Eye (tissue), 1 donor: ENCODE data around the gene KIF21A.
"Not testable (repeated sequence)": the region's sequence is repeated elsewhere in the genome, so short reads cannot be mapped to it uniquely, and the experiment has no call there.

ENCODE experiments used
- DNase-seq: peaks from one replicate; pipeline ENCODE4 v3.0.0-alpha.2; 2015

The KIF21A gene

DNA sequence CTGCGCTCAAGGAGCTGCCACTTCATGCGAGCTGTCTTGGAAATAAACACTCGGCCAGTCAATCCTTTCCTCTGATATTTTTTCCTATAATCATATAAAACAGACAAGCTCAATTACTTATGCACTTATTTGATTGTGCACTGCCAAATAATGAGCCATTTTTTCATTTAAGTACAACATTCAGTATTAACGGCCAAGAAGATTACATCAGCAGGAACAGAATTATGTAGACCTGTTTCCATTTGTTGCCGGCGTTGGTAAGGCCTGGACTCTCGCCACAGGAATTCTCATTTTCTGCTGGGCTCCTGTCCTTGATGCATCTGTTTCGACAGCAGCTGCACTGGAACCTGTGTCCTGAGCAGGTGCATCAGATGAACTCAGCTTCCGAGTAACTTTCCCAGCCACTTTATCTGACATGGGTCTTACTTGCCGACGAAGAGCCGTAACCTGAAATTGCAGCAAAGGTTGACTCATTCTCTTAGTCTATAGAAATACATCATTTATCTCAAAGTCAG is 110.2 kb downstream of the KIF21A start:
- DNase-seq = no peak

DNA sequence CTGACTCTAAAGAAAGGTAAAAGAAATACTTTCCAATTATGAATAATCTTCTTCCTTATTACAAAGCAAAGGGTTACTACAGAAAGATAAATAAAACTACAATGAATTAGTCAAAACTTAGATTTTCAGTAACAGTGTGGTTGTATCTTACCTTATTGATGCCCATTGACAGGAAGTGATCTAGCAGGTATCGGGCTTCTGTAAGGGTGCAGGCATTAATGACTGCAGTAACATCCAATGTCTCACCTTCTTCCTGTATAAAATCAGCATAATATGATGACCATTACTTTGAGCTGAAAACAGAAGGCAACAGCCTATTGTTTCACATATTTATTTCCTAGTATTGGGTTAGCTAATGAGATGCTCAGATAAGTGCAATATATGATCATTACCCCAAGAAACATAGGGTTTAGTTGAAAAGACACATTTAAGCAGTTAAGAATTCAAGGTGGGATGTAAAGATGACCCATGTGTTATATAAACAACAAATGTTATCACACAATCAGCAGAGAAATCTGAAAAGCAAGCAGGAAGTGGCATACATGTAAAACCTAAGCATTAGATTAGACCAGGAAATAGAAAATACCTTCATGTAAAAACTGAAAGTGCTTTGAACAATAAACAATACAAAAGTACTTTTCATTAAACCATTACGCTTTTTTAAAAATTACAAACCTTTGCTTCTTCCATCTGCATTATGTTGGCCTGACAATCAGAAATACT is 111.2 kb downstream of the KIF21A start:
- no peak for DNase-seq

DNA sequence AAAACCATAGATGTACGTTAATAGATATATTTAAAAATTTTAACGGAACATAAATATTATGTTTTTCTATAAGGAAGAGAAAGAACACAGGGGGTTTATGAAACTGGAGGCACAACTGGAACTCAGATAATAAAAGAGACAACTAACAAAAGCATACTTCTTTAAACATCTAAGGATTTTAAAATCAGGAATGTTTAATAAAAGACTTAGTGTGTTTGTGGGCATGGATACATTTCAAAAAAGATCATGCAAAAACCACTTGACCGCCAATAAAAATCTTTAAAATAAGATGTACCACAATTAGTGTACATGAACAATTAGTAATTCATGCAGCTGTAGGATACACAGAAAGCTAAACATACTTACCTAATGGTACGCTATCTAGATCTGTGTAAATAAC is 113.0 kb downstream of the KIF21A start:
- no peak for DNase-seq

DNA sequence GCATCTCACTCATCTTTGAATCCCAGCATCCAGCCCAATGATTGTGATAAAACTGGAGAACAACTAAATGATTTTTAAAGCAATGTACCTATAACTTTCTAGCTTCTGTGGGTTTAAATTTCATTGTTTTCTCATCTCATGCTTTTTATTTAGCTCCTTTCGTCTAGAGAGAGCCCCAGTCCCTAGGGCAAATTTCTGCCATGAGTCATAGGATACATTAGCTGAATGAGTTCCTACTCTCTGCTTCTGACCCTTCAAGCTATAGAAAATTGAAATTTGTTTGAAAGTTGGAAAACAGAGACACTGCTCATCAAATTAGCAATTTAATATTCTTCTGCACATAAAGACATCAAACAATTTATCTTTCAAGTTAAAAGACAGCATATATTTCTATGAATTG is 113.9 kb downstream of the KIF21A start:
- no peak for DNase-seq

DNA sequence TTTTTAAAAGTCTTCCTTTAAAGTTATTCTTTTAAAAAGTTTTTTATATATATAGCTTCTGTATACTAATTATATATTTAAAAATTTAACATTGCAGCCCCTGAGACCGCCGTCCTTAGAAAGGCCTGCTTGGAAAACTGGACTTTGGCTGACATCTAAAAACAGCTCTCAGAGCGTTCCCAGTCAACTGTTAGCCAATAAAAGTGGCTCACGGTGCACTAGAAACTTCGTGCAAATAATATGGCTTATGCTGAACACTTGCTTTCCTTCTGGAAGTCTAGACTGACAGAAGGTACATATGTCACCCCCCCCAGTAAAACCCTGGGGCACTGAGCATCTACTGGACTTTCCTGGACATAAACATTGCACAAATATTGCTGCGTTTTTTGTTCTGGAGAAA is 115.0 kb downstream of the KIF21A start:
- DNase-seq = no peak

DNA sequence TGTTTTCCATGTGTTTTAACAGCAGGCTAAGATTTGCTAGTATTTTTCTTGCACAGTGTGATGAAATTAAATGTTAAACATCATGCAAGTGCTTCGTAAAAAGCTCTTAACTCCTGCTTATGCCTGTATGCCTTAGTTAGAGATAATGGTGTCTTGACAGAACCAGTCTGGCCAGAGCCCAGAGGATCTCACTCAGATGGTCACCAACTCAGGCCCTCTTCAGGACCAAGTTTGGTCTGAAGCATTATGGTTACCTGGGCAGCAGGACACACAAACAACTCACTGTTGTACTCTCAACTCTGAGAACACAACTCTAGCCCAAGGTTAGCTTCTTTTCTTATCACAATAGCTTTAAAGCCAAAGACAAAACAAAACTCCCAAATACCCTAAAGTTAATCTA is 115.4 kb downstream of the KIF21A start:
- no peak for DNase-seq

DNA sequence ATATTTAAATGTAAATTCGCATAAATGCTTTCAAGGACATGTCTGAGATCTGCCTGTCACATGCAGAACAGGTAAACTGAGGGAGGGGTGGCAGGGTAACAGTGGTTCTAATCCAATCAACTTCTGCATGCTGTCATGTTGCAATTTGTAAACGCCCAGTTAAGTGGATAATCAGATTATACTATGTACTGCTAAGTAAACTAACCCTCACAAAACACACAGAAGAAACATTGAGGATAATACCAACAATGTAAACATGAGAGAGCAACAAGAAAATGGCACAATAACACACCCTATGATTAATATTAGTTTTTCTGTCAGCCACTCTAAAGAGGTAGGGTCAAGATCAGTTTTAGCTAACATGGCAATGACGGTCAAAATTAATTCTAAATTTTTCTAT is 123.7 kb downstream of the KIF21A start:
- DNase-seq = no peak

DNA sequence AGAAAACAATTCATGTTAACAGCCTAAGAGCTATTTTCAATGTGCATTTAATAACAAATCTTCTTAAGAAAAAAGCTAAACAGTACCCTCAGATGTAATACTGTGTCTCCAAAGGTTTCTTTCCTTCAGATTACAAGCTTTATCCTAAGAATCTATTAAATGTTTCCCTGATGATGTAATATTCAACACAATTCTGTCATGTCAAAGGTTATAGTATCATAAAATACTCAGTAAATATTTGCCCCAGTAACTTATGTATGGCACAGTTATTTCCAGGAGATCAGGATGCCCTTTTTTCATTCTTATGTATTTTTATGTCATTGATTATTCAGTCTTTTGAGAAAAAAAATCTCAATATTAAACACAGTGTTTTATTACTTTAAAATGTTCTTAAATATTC is 128.4 kb downstream of the KIF21A start:
- DNase-seq = no peak

DNA sequence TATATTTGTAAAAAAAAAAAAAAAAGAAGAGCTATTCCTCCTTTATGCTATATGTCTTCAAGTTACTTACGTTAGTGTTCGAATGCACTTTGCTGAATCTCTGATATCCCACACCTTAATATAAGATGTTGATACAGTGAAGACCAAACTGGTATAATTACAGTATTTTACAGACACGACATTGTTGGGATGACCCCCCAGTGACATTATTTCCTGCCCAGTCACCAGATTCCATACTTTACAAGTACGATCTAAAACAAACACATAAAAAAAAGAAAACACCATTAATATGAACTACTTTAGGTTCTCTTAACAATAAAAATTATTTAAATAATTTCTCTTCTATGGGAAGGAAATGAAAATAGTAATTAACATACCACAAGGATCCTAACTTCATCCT is 133.4 kb downstream of the KIF21A start:
- DNase-seq = no peak

DNA sequence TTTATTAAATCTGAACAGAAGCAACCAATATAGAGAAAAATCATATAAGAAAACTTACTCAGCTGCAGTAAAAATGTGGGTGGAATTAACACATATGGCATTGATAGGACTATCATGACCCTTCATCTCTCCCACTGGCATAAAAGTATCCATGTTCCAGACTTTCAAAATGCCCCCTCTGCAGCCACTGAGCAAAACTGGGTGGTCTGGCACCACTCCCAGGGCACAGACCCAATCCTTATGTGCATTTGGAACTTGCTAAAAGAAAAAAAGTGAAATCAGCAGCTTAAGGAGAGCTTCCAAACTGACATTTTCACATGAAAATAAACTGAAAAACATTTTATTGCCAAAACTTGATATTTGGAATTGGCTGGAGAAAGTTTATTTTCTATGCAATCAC is 141.5 kb downstream of the KIF21A start:
- DNase-seq = no peak

DNA sequence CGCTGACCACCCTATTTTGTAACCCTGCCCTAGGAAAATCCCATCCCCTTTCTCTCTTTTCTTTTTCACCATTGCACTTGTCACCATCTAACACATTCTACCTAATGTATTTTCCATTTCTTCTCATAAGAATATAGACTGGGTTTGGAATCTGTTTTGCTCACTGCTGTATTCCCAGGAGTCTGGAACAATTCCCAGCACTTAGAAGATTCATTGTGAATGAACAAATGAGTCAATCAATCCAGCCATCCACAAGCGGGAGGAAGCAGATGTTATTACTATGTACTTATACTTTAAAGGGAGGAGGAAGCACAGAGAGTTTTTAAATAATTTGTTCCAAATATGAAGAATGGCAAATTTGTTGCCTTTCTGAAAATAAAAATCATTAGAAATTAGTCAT is 142.1 kb downstream of the KIF21A start:
- DNase-seq = peak; percentile 58

DNA sequence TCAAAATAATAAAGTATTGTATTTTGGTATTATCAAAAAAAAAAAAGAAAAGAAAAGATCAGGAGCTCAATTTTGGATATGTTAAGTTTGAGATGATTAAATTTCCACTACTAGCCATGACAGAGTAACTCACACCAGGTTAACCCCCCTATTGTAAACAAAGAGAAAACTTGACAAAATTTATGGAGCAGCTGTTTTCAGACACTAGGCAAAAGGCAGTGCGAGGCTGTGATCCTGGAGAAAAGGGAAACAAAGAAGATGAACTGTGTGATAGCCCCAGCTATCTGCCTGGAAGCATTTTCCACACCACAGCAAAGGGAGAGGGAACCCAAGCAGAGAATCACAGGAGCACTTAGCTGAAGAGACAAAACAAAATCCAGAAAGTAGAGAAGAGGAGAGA is 145.0 kb downstream of the KIF21A start:
- DNase-seq = no peak

DNA sequence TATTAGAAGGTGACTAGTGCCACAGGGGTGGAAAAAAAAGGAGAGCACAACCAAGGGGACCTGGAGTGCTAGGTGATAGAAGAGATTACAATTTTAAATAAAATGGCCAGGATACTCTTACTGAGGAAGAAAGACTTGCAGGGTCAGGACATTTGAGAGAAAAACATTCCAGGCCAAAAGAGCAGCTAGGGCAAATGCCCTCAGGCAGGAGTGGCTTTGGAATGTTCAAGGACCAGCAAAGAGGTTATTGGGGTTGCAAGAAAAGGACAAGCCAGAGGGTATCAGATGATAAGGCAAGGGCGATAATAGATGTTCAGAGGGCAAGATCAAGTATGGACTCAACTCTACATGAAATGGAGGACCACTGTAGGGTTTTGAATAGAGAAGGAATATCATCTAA is 146.4 kb downstream of the KIF21A start:
- no peak for DNase-seq

DNA sequence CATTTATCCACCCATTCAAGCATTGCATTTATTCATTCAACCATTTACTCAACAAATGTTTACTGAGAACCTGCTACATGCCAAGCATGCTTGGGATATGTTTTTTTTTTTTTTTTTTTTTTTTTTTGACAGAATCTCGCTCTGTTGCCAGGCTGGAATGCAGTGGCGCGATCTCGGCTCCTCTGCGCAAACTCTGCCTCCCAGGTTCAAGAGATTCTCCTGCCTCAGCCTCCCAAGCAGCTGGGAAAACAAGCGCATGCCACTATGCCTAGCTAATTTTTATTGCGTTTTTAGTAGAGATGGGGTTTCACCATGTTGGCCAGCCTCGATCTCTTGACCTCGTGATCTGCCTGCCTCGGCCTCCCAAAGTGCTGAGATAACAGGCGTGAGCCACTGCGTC is 147.3 kb downstream of the KIF21A start:
- not testable (repeated sequence) for DNase-seq

DNA sequence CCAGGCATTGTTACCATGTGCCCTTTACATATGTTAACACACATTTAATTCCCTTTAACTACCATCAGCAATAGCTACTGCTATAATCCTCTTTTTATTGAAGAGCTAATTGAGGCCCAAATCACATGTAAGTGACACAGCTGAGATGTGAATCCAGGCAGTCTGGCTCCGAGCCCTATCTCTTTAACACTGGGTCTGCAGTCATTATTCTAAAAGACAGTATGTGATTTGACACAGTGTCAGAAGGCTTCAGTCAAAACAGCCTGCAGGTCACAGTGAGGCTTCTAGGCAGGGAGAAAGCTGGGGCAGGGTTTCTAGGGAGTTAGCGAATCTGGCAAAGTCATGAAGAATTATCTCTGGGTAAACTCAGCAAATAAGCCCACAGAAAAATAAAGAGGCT is 148.2 kb downstream of the KIF21A start:
- DNase-seq = peak; percentile 60

DNA sequence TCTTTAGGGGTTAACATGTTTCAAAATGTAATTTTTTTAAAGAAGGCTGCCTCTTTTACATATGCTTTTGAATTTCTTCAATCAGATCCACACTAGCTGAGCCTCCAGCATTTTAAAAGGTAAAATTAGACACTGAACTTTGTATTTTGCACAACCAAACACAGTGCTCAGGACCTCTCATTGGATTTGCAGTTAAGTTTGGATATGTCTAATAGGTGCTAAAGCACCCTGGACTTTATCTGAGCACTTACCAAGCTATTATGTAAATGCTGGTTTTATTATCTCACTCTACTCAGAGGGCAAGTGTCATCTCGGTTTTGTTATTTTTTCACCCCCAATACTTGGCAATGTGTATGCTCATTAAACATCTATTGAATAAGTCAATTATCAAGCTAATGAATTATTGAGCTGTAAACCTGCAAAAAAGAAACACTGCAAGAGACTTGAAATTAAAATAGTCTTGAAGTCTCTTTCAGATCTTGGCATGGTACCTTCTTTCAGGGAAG is 150.7 kb downstream of the KIF21A start:
- DNase-seq = no peak

DNA sequence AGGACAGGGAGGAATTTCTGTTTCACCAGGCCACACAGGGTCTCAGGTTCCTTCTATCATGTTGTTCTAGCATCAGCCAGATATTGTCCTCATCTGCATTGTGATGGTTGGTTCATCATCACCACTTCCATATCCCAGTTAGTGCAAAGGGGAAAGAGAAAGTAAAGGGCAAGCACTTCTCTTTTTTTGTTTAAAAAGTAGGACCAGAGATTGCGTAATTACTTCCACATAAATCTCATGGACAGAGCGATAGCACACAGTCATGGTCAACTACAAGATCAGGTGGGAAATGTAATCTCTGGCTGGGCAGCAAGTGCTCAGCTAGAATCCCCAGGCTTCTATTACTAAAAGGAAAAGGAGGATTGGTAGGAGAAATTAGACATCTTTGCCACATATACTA is 155.1 kb downstream of the KIF21A start:
- DNase-seq = no peak

DNA sequence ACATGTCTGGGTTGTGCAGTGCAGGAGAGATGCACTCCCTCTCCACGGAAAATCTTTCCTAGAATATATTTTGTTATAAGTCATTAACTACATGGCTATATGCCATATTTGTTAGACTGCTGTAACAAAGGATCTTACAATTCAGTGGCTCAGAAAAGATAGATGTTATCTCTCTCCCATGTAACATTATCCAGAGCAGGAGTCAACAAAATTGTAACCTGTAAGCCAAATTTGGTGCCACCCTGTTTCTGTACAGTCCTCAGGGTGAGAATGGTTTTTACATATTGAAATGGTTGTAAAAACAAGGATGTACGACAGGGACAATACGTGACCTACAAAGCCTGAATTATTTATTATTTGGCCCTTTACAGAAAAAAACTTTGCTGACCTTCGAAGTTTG is 155.5 kb downstream of the KIF21A start:
- DNase-seq = no peak

DNA sequence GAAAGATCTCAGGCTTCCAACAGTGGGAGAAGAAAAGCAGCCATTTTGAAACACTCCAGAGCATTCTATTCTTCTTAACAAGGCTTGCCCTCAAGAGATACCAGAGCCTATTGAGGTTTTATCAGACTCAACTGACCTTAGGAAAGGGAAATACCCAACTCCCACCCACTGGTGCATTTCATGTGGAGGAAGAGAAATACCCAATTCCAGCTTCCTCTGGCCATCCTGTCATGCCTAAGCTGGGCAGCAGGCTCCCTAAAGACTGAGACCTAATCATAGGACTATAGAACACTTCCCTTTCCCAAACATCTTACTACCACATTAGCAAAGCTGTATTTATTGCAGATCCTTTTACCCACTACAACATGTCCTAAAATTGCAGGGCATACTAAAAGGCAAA is 164.5 kb downstream of the KIF21A start:
- DNase-seq = no peak

DNA sequence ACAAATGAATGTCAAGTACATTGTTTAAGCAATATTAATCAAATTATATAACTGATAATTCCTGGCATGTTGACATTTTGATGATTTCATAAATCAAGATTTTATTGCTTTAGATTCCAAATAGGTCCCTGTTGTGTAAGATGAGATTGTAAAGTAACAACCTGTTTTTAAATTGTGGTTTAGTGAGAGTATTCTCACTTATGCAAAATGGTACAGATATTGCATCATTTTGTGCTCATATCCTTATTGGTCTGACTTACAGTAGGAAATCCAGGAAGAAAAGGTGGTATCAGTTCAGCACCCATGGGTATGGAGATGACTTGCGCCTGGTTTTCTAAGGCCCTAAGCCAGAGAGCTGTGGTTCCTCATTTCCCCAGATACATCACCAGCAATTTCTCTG is 165.5 kb downstream of the KIF21A start:
- no peak for DNase-seq

DNA sequence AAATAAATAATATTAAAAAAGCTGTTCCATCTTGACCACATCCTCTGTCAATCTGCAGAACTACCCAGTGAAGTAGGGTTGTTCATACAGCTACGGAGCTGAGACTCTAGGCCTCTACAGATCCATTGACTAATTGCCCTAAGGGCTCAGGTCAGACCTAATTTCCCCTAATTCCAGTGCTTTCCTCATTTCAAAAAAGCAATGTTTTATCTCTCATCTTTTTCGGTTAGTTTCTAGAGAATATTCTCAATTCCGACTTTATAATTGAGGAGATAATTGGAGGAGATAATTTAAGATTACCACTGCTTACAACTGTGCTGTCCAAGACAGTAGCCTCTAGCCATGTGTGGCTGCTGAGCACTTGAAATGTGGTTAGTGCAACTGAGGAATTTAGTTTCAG is 167.1 kb downstream of the KIF21A start:
- DNase-seq = no peak

DNA sequence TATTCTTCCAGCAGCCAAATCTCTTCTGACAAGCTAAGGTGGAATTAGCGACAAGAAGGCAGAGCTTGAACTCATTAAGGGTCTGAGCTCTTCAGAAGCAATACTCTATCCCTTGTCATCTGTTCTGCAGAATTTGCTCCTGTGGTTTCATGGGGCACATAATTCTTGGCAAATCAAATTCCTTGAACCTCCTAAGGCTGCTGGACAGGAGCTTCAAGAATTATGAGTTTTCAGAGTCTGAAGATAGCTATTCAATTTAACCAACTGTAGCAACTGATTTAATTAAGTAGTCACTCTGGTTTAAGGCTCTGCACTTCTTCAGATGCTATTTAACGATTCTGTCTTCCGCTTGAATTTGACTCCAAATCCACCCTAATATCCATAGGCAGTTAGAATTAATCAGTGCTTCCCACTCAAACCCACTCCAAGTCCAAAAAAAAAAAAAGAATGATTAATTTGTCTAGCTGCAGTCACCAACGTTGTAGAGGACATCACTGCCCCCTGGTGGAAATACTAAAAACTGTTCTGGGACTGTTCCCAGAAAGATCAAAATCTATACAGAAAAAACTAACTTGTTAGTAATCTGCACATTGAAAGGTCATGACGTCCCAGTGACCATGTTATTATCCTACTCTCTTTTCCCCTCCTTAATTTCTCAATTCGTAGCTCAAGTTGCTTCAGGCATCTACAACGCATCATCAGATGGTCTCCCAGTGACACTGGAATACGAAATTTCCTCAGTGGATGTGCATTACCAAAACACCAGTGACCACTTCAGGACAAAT is 169.9 kb downstream of the KIF21A start:
- DNase-seq = peak; percentile 89

DNA sequence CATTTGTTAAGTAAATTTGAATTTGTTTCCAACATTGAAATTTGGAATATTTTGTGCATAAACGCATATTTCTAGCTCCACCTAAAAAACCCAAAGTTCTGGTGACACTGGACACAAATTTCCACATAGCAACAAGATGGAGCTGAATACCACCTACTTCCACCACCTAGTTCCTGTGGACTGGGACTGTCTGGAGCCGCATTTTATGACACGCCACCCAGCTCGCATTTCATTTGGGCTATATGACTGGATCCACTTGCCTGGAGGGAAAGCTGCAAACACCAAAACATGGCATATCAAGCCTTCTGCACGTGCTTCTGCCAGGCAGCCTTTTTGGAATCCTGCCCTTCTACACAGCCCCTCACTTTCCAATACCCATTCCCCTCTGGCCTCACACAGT is 173.4 kb downstream of the KIF21A start:
- DNase-seq = no peak

DNA sequence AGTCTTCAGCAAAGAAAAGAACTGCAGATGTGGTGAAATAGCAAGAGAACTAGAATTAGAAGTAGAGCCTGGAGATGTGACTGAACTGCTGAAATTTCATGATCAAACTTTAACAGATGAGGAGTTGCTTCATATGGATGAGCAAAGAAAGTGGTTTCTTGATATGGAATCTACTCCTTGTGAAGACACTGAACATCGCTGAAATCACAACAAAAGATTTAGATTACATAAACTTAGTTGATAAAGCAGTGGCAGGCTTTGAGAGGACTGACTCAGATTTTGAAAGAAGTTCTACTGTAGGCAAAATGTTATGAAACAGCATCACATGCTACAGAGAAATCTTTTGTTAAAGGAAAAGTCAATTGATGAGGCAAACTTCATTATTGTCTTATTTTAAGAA is 175.0 kb downstream of the KIF21A start:
- no peak for DNase-seq
